ENCODE results near the gene PRKCH. TPM values are rescaled to one million over a fixed set of nuclear protein-coding genes. Genes with fewer than 3 reads are reported as not detected.

PRKCH gene
- total RNA-seq, 1 experiment from 2014 or later: 170 TPM

DNA sequence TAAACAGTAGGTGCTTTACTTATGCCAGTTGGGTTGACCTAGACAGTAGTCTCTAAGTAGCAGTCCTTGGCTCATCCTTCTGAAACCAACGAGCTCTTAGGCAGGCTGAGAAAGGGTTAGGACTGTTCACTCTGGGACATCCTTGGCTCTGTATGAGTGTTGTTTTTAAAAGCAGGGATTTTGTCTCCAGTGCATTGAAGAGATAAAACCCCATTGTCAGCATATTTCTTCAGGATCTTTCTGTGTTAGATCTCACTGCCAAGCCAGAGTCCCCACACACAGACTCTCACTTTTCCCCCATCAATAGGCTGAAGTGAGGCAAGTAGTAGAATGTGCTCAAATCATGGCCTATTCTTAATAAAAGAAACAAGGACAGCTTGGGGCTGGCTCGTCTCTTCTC lies 250.5 kb downstream of the PRKCH start:
- H3K4me2 ChIP-seq (ENCODE audit: low read length): 0 out of 2 replicates have a peak overlapping the region, but pooled peaks have one; percentile 54
- H3K4me3 ChIP-seq (ENCODE audit: low read length): no peak overlapping the region
- CTCF ChIA-PET: no interaction called here

DNA sequence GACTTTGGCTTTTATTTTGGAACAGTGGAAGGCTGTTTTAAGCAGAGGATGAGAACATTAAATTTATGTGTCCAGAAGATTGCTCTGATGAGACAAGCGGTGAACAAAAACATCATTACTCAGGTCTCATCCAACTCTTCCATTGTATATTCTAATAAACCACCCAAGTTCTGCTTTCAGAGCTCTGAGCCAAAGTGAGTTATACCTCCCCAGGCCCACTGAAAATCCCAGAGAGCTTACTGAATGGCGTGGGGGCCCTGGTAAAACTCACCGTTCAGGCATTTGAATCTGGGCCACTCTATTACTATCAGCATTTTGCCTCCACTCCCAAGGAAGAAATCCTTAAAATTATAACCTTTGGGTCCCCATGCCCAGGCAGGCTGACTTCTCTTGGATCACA lies 251.9 kb downstream of the PRKCH start:
- H3K9me3 ChIP-seq (ENCODE audit: low read length): no peaks in the 10 kb centered on the region
- H2AFZ ChIP-seq (ENCODE audit: low read length): no peak overlapping the region
- H3K79me2 ChIP-seq (ENCODE audit: low read length): peaks cover 8% of the 10 kb centered on the region
- peak overlapping the region; percentile 72 for H3K27ac ChIP-seq (ENCODE audit: low read length)
- no peak for DNase-seq
- no peaks in the 10 kb centered on the region for H3F3A ChIP-seq (ENCODE audit: low read length, unreplicated experiment)
- peaks cover 77% of the 10 kb centered on the region for H3K4me1 ChIP-seq (ENCODE audit: insufficient read depth, low read length)
- H3K27me3 ChIP-seq (ENCODE audit: low read length): no peaks in the 10 kb centered on the region
- CTCF ChIA-PET: interaction anchor here (0.6 kb wide), 1 partner anchor 140 kb away, joined by 9 read pairs; no protein-coding TSS in a partner anchor
- peak overlapping the region; percentile 45 for H3K4me2 ChIP-seq (ENCODE audit: low read length)
- TF ChIP-seq EZH2 (IDR thresholded peaks at IDR 0.05; ENCODE audit: low read length, unreplicated experiment) (no peak), EZH2phosphoT487 (IDR thresholded peaks at IDR 0.05; ENCODE audit: borderline replicate concordance, low read length) (no peak)
- TF ChIP-seq, protein P1, sequence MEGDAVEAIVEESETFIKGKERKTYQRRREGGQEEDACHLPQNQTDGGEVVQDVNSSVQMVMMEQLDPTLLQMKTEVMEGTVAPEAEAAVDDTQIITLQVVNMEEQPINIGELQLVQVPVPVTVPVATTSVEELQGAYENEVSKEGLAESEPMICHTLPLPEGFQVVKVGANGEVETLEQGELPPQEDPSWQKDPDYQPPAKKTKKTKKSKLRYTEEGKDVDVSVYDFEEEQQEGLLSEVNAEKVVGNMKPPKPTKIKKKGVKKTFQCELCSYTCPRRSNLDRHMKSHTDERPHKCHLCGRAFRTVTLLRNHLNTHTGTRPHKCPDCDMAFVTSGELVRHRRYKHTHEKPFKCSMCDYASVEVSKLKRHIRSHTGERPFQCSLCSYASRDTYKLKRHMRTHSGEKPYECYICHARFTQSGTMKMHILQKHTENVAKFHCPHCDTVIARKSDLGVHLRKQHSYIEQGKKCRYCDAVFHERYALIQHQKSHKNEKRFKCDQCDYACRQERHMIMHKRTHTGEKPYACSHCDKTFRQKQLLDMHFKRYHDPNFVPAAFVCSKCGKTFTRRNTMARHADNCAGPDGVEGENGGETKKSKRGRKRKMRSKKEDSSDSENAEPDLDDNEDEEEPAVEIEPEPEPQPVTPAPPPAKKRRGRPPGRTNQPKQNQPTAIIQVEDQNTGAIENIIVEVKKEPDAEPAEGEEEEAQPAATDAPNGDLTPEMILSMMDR (conservative IDR thresholded peaks at IDR 0.05; ENCODE audit: low read depth, low read length): no peak
- intact Hi-C loops (cut with micrococcal nuclease): no loop called here
- H3K36me3 ChIP-seq (ENCODE audit: low read depth, low read length): no peaks in the 10 kb centered on the region
- H3K4me3 ChIP-seq (ENCODE audit: low read length): no peak overlapping the region; the same call in 1 of the 2 replicates
- no peak for ATAC-seq
- peak overlapping the region; percentile 8; the same call in 1 of the 2 replicates for H3K9ac ChIP-seq (ENCODE audit: low read length)
- no TSS peak for BruUV-seq (replicated peaks)
- H3K9me2 ChIP-seq (replicated peaks; ENCODE audit: low read length): no peaks in the 10 kb centered on the region
- POLR2A ChIA-PET (ENCODE audit: unreplicated experiment): interaction anchor here (0.6 to 1.2 kb wide), 2 partner anchors 11 to 115 kb away, joined by 3 to 7 read pairs; no protein-coding TSS in a partner anchor
- no peaks in the 10 kb centered on the region for H4K20me1 ChIP-seq (ENCODE audit: low read length)

More for the DNA sequence above, 250.5 kb downstream of the PRKCH start:
- no peaks in the 10 kb centered on the region for H3K9me3 ChIP-seq (ENCODE audit: low read length)
- POLR2A ChIA-PET (ENCODE audit: unreplicated experiment): no interaction called here
- H3K27ac ChIP-seq (ENCODE audit: low read length): no peak overlapping the region
- H3K9ac ChIP-seq (ENCODE audit: low read length): no peak overlapping the region
- no peaks in the 10 kb centered on the region for H3F3A ChIP-seq (ENCODE audit: low read length, unreplicated experiment)
- no TSS peak for BruUV-seq (replicated peaks)
- no peak for ATAC-seq
- H3K9me2 ChIP-seq (replicated peaks; ENCODE audit: low read length): no peaks in the 10 kb centered on the region
- TF ChIP-seq EZH2phosphoT487 (IDR thresholded peaks at IDR 0.05; ENCODE audit: borderline replicate concordance, low read length) (no peak), EZH2 (IDR thresholded peaks at IDR 0.05; ENCODE audit: low read length, unreplicated experiment) (no peak)
- TF ChIP-seq, protein P1 (conservative IDR thresholded peaks at IDR 0.05; ENCODE audit: low read depth, low read length): no peak
- H3K36me3 ChIP-seq (ENCODE audit: low read depth, low read length): no peaks in the 10 kb centered on the region
- peaks cover 16% of the 10 kb centered on the region for H3K79me2 ChIP-seq (ENCODE audit: low read length)
- intact Hi-C loops (cut with micrococcal nuclease): no loop called here
- no peak overlapping the region for H2AFZ ChIP-seq (ENCODE audit: low read length)
- DNase-seq: no peak
- H3K27me3 ChIP-seq (ENCODE audit: low read length): no peaks in the 10 kb centered on the region
- no peaks in the 10 kb centered on the region for H4K20me1 ChIP-seq (ENCODE audit: low read length)
- peaks cover 81% of the 10 kb centered on the region for H3K4me1 ChIP-seq (ENCODE audit: insufficient read depth, low read length)
